Esophagus (tissue), 2 donors: Measurements from ENCODE around the gene SGF29. TPM values are rescaled to one million over a fixed set of nuclear protein-coding genes. Genes with fewer than 3 reads are reported as not detected.
"Not testable (repeated sequence)": the region's sequence is repeated elsewhere in the genome, so short reads cannot be mapped to it uniquely, and the experiment has no call there.

Experiments used
- H3K27ac ChIP-seq, 2 donors: one replicate each; pipeline ENCODE4 v1.5.1; 2013; ENCODE audit warnings: low read depth in 2 of 2, mild to moderate bottlenecking in 2 of 2, inconsistent platforms in 1 of 2, low read length in 1 of 2, moderate library complexity in 1 of 2
- H3K27me3 ChIP-seq, 2 donors: one replicate each; pipeline ENCODE4 v1.6.1; 2013; ENCODE audit warnings: low read length in 2 of 2, control low read depth in 1 of 2, mild to moderate bottlenecking in 1 of 2; ENCODE audit not compliant: insufficient read depth in 2 of 2, control insufficient read depth in 1 of 2
- H3K36me3 ChIP-seq, 2 donors: one replicate each; pipeline ENCODE4 v1.6.1; 2013; ENCODE audit warnings: low read length in 1 of 2; ENCODE audit not compliant: control insufficient read depth in 2 of 2, insufficient read depth in 2 of 2
- H3K4me1 ChIP-seq, 2 donors: one replicate each; pipeline ENCODE4 v1.6.1; 2013; ENCODE audit warnings: low read length in 1 of 2; ENCODE audit not compliant: control insufficient read depth in 2 of 2, insufficient read depth in 2 of 2
- H3K4me3 ChIP-seq, 2 donors: one replicate each; pipeline ENCODE4 v1.5.1; 2013; ENCODE audit warnings: low read length in 2 of 2, mild to moderate bottlenecking in 2 of 2, low read depth in 1 of 2, moderate library complexity in 1 of 2
- H3K9me3 ChIP-seq, 2 donors: one replicate each; pipeline ENCODE4 v1.6.1; 2013; ENCODE audit warnings: mild to moderate bottlenecking in 2 of 2, low read depth in 1 of 2, low read length in 1 of 2, moderate library complexity in 1 of 2; ENCODE audit not compliant: control insufficient read depth in 2 of 2, insufficient read depth in 1 of 2
- WGBS, 2 donors: extraction: QIAGEN DNeasy Blood & Tissue Kit; methylation state at CpG; one replicate each; pipeline ENCODE4 v1.1.7; 2013; 5-methylcytosine and 5-hydroxymethylcytosine counted together
- polyA plus RNA-seq, 2 donors: library from polyadenylated mRNA; stranded (reverse); fragments of 200-250 nt; gene quantifications; one replicate each; pipeline ENCODE4 v1.2.3, GENCODE V29; 2013
- donor health status: healthy with polysubstance abuse.
- donor health status: Bipolar disorder and iron deficiency.

The SGF29 gene
- polyA plus RNA-seq, 2 donors, result 16.3 to 17.6 TPM

DNA sequence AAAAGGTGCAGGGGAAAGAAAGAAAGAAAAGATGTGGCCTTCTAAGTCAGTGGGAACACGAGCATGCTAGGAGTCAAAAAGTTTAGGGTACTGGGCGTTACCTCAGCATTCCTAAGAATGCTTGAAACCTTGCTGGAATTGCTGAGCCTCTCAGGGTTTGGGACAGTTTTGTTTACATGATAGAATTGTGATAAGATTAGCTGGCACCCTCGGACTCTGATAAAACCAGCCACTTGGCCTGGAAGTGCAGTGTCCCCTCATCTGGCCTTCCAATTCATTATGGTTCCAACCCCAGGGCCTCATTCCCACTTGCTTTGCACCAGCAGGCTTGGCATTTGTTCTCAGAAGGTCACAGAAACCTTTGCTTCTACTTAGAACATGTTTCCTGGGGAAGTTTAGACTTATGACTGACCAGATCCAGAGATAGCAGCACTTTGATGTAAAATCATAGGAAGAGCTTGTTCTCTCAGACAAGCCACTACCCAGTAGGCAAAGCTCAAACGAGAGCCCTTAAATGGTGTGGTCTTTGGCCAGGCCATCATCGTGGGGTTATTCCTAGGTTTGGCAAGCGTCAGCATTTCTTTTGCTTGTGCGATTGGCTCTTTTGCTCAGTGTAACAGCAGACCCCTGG, 8.0 kb downstream of the SGF29 start:
- Histone ChIP-seq H3K4me1 (no peaks in the 10 kb centered on the region), H3K36me3 (peaks cover 0 to 3% of the 10 kb centered on the region in 2 donors), H3K4me3 (no peak overlapping the region), H3K27ac (no peak overlapping the region), H3K27me3 (no peaks in the 10 kb centered on the region), H3K9me3 (peaks cover 0 to 2% of the 10 kb centered on the region in 2 donors)
- WGBS, 2 donors, result 72 to 76% methylated on average over 7 of the region's 7 CpGs

DNA sequence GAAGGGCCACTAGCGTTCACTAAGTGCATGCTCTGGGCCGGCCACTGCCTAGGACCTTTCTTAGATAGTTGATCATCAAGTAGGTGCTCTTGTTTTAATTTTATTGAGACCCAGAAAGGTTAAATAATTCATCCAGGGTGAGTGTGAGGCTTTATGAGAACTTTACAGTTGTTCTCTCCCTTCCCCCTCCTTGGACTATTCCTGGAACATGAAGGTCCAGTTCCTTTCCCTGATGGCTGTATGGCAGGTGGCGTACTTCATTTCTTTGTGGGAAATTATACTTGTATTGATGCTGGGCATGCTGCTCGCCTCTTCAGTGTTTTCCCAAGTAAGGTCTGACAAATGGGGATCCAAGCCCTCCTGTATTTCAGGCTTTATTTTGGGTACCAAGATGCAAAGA, 8.5 kb downstream of the SGF29 start:
- H3K9me3 ChIP-seq, result peaks cover 0 to 2% of the 10 kb centered on the region in 2 donors
- peaks cover 0 to 3% of the 10 kb centered on the region in 2 donors for H3K36me3 ChIP-seq
- H3K27ac ChIP-seq, result no peak overlapping the region
- H3K27me3 ChIP-seq, result no peaks in the 10 kb centered on the region
- 89 to 92% methylated on average over 4 of the region's 4 CpGs for WGBS, 2 donors
- no peak overlapping the region for H3K4me3 ChIP-seq
- H3K4me1 ChIP-seq, result no peaks in the 10 kb centered on the region

DNA sequence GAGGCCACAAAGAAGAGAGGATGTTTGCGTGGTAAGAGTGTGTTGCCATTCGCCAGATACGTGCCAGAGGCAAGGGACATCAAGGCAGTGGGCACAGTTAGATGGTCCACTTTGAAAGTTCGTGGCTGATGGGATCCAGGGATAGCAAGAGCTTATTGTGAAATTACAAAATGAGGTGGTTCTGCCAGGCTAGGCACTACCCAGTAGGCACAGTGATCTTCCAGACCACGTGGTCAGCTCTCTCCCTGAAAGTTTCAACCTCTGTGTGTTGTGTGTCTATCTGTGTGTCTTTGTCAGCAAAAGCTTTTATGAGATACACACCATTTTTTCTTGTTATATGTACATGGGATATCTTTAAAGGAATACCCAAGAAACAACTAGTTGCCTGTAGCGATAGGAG, 9.5 kb downstream of the SGF29 start:
- peaks cover 0 to 3% of the 10 kb centered on the region in 2 donors for H3K36me3 ChIP-seq
- WGBS, 2 donors, result 89 to 91% methylated on average over 6 of the region's 6 CpGs
- H3K27me3 ChIP-seq, result no peaks in the 10 kb centered on the region
- peaks cover 0 to 2% of the 10 kb centered on the region in 2 donors for H3K9me3 ChIP-seq
- H3K4me3 ChIP-seq, result no peak overlapping the region
- H3K4me1 ChIP-seq, result no peaks in the 10 kb centered on the region
- no peak overlapping the region for H3K27ac ChIP-seq

DNA sequence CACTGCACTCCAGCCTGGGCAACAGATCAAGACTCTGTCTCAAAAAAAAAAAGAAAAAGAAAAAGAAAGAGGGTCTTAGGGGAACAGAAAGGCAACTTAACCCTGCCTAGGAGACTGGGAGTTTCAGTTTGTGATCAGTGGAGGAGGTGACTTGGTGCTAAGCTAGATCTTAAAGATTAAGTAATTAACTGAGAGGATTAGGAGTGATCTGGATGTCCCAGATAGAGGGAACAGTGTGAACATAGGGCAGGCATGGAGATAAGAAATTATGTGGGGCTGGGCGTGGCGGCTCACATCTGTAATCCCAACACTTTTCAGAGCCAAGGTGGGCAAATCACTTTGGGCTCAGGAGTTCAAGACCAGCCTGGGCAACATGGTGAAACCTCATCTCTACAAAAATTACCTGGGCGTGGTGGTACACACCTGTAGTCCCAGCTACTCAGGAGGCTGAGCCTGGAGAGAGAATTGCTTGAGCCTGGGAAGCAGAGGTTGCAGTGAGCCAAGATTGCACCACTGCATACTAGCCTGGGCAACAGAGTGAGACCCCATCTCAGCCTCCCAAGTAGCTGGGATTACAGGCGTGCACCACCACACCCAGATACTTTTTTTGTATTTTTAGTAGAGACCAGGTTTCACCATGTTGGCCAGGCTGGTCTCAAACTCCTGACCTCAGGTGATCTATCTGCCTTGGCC, 12.7 kb downstream of the SGF29 start:
- 96 to 98% methylated on average over 4 of the region's 4 CpGs for WGBS, 2 donors
- H3K9me3 ChIP-seq, H3K27me3 ChIP-seq: not testable (repeated sequence)

DNA sequence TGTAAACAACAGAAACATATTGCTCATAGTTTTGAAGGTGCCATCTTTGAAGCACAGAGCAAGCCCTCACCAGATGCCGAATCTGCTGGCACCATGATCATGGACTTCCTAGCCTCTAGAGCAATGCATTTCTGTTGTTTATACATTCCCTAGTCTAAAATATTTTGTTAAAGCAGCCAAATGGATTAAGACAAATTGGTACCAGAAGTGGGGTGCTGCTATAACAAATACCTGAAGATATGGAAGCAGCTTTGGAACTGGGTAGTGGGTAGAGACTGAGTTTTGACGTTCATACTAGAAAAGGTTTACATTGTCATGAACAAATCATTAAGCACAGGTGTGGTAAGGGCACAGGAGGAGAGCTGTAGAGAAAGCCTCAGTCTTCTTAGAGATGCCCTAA, 13.6 kb downstream of the SGF29 start:
- H3K27me3 ChIP-seq, result no peaks in the 10 kb centered on the region
- no peak overlapping the region for H3K27ac ChIP-seq
- no peaks in the 10 kb centered on the region for H3K36me3 ChIP-seq
- H3K9me3 ChIP-seq, result peaks cover 0 to 2% of the 10 kb centered on the region in 2 donors
- 92 to 93% methylated on average over 2 of the region's 2 CpGs for WGBS, 2 donors
- H3K4me3 ChIP-seq, result no peak overlapping the region
- H3K4me1 ChIP-seq, result no peaks in the 10 kb centered on the region

More for the DNA sequence above, 12.7 kb downstream of the SGF29 start:
- not testable (repeated sequence) for H3K27ac ChIP-seq, H3K36me3 ChIP-seq, H3K4me3 ChIP-seq, H3K4me1 ChIP-seq

DNA sequence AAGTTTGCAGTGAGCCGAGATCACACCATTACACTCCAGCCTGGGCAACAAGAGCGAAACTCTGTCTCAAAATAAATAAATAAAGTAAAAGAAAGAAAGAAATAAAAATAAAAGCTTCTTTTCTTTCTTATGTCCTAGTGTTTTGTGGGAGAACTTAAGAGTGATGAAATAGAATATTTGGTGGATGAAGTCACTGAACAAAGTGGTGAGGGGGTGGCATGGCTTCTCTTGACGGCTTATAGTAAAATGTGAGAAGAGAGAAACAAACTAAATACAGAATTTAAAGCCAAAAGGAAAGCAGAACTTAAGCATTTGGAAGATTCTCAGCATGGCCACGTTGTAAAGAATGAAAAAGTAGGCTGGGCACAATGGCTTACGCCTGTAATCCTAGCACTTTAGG, 15.3 kb downstream of the SGF29 start:
- WGBS, 2 donors, result 89 to 91% methylated on average over 5 of the region's 5 CpGs
- H3K27me3 ChIP-seq, result no peaks in the 10 kb centered on the region
- peaks cover 0 to 2% of the 10 kb centered on the region in 2 donors for H3K9me3 ChIP-seq
- H3K27ac ChIP-seq, result no peak overlapping the region
- no peaks in the 10 kb centered on the region for H3K36me3 ChIP-seq
- no peak overlapping the region for H3K4me3 ChIP-seq
- no peaks in the 10 kb centered on the region for H3K4me1 ChIP-seq

DNA sequence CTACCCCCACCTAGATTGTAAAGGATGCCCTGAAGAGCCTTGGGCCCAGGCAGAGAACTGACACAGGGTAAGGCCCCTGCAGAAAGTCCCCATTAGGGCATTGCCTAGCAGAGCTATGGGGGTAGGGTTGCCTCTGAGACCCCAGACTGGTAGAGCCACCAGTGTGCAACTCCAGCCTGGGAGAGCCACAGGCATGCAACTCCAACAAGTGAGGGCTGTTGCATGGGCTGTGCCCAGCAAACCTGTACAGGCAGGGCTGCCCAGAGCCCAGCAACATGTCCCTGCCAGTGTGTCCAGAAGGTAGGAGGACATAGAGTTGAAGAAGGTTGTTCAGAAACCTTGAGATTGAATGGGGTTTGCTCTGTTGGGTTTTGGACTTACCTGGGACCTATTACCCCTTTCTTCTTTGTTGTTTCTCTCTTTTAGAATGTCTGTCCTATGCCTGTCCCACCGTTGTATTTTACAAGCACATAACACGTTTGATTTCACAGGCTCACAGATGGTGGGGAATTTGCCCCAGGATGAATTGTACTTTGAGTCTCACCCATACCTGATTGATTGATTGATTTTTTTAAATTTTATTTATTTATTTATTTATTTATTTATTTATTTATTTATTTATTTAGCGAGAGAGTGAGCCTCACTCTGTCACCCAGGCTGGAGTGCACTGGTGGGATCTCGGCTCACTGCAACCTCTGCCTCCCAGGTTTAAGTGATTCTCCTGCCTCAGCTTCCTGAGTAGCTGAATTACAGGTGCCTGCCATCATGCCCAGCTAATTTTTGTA, 16.4 kb downstream of the SGF29 start:
- WGBS, 2 donors, result 98 to 99% methylated on average over 4 of the region's 4 CpGs
- H3K9me3 ChIP-seq, result peaks cover 0 to 2% of the 10 kb centered on the region in 2 donors
- no peak overlapping the region for H3K27ac ChIP-seq
- no peaks in the 10 kb centered on the region for H3K27me3 ChIP-seq
- H3K36me3 ChIP-seq, result peaks cover 0 to 2% of the 10 kb centered on the region in 2 donors
- H3K4me1 ChIP-seq, result no peaks in the 10 kb centered on the region
- H3K4me3 ChIP-seq, result no peak overlapping the region

DNA sequence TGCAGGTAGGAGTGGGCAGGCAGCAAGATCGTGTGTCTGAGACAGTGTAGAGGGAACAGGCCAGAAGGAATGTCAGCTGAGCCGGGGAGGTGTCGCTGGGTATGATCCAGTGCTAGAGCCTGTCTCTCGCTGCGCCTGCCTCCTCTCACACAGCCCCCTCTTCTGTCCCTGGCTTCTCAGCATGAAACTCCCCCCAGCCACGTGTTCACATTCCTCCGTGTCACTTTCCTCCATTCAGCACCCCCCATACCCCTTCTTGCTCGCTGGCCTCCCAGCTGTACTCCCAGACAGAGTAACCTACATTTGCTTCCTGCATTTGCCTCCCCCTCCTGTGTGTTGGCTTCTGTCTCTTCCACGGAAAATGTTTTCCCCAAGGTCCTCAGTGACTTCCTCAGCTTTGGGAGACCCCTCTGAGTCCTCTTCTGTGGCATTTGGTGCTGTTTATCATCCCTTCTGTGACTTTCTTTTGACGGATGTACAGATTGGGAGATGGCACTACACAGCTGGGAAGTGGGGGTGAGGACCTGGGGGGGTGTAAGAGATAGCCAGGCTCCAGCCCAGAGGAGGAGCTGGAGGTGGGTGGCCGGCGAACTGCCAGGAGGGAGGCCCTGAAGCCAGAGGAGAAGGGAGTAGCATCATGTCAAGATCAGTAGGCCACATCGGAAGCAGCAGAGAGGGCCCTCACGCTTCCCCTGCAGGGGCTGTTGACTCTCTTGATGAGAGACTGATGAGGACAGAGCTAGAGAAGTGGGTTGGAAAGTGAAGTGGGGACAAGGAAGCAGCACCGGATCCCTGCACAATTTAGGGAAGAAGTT, 19.2 kb downstream of the SGF29 start:
- Histone ChIP-seq H3K27ac (no peak overlapping the region), H3K4me3 (no peak overlapping the region), H3K36me3 (peaks cover 0 to 2% of the 10 kb centered on the region in 2 donors), H3K27me3 (no peaks in the 10 kb centered on the region), H3K9me3 (no peaks in the 10 kb centered on the region), H3K4me1 (no peaks in the 10 kb centered on the region)
- 64 to 75% methylated on average over 15 of the region's 15 CpGs for WGBS, 2 donors
